ENCODE data around the gene TP53I13. TPM values are rescaled to one million over a fixed set of nuclear protein-coding genes. Genes with fewer than 3 reads are reported as not detected.
A peak's percentile ranks its signal among the peaks of the same experiment; 100 is the strongest.

TP53I13 gene
- total RNA-seq, 6 experiments from 2014 or later = 16.8 to 52.4 (median 38.4) TPM

DNA sequence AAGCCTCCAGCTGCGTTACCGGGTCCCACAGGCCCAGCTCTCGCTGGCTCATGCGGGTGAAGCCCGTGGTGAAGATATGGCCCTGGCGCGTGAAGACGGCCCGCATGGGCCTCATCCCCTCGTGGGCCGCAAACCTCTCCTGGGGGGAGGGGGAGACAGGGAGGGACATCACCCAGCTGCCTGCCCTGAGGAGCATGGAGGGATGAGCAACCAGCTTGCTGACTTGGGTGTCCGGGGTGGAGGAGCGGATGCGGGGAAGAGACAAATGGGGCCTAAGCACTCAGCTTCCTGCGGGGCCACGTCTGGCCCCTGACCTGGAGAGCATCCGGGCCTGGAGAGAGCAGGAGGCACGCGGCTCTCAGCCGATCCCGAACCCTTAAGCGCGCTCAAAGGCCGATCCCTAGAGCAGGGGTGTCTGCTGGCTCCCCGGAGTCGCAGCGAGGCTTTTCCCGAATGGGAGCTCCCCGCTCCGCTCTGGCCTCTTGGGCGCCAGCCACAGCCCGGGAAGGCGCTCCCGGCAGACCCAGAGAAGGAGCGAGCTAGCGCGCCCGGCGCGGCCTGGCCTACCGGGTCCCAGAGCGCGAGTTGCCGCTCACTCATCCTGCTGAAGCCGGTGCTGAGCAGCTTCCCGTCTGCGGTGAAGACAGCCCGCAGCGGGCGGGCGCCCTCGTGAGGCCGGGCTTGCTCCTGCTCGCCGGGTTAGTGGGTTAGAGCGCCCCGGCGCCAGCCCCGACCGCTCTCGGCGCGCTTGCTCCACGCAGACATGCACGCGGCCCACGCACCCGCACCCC is 49.2 kb downstream of the TP53I13 start:
- ATAC-seq (peak; percentile 73 to 81 (median 76)), DNase-seq (peak; percentile 88 to 92 (median 91))
- H3K36me3 ChIP-seq = no peaks in the 10 kb centered on the region
- H3K4me3 ChIP-seq = peak overlapping the region; percentile 36 to 56 (median 40)
- peaks cover 0 to 16% of the 10 kb centered on the region in 2 donors for H3K27me3 ChIP-seq
- H3K27ac ChIP-seq = peak overlapping the region in 1 of 3 donors; percentile 24
- intact Hi-C loops (cut with DNase I) = no loop called here
- WGBS (ENCODE audit: insufficient coverage, low coverage, low lambda C conversion rate, missing lambda C conversion rate) = 1% methylated on average over 20 of the region's 68 CpGs
- H3K9me3 ChIP-seq = no peaks in the 10 kb centered on the region
- H3K4me1 ChIP-seq = peaks cover 0 to 46% (median 17%) of the 10 kb centered on the region in 4 donors
- no peak for TF ChIP-seq POLR2A (IDR thresholded peaks at IDR 0.05)
- TF ChIP-seq, protein P1, sequence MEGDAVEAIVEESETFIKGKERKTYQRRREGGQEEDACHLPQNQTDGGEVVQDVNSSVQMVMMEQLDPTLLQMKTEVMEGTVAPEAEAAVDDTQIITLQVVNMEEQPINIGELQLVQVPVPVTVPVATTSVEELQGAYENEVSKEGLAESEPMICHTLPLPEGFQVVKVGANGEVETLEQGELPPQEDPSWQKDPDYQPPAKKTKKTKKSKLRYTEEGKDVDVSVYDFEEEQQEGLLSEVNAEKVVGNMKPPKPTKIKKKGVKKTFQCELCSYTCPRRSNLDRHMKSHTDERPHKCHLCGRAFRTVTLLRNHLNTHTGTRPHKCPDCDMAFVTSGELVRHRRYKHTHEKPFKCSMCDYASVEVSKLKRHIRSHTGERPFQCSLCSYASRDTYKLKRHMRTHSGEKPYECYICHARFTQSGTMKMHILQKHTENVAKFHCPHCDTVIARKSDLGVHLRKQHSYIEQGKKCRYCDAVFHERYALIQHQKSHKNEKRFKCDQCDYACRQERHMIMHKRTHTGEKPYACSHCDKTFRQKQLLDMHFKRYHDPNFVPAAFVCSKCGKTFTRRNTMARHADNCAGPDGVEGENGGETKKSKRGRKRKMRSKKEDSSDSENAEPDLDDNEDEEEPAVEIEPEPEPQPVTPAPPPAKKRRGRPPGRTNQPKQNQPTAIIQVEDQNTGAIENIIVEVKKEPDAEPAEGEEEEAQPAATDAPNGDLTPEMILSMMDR (IDR thresholded peaks at IDR 0.05) = peak; percentile 73 to 95 (median 91)

GRCh38 chr17:29618272-29619065 is 50.0 kb downstream of the TP53I13 start:
- ATAC-seq (peak in 1 of 4 donors; percentile 0), DNase-seq (no peak)
- H3K9me3 ChIP-seq = no peaks in the 10 kb centered on the region
- peaks cover 0 to 16% of the 10 kb centered on the region in 2 donors for H3K27me3 ChIP-seq
- no peak overlapping the region for H3K27ac ChIP-seq
- WGBS (ENCODE audit: insufficient coverage, low coverage, low lambda C conversion rate, missing lambda C conversion rate) = 60% methylated on average over 1 of the region's 22 CpGs
- TF ChIP-seq, protein P1 (IDR thresholded peaks at IDR 0.05) = peak in 2 of 4 donors; percentile 9 to 10
- TF ChIP-seq POLR2A (IDR thresholded peaks at IDR 0.05) = no peak
- H3K36me3 ChIP-seq = no peaks in the 10 kb centered on the region
- intact Hi-C loops (cut with DNase I) = no loop called here
- H3K4me3 ChIP-seq = peak overlapping the region; percentile 36 to 56 (median 40)
- peaks cover 0 to 46% (median 16%) of the 10 kb centered on the region in 4 donors for H3K4me1 ChIP-seq

GRCh38 chr17:29619251-29619650 is 50.8 kb downstream of the TP53I13 start:
- intact Hi-C loops (cut with DNase I) = no loop called here
- Histone ChIP-seq H3K27me3 (peaks cover 0 to 13% of the 10 kb centered on the region in 2 donors), H3K4me1 (peaks cover 0 to 39% (median 13%) of the 10 kb centered on the region in 4 donors), H3K9me3 (no peaks in the 10 kb centered on the region), H3K4me3 (no peak overlapping the region), H3K27ac (no peak overlapping the region), H3K36me3 (no peaks in the 10 kb centered on the region)
- ATAC-seq = no peak
- TF ChIP-seq, protein P1 (IDR thresholded peaks at IDR 0.05) = no peak
- TF ChIP-seq POLR2A (IDR thresholded peaks at IDR 0.05) = no peak
- no peak for DNase-seq

DNA sequence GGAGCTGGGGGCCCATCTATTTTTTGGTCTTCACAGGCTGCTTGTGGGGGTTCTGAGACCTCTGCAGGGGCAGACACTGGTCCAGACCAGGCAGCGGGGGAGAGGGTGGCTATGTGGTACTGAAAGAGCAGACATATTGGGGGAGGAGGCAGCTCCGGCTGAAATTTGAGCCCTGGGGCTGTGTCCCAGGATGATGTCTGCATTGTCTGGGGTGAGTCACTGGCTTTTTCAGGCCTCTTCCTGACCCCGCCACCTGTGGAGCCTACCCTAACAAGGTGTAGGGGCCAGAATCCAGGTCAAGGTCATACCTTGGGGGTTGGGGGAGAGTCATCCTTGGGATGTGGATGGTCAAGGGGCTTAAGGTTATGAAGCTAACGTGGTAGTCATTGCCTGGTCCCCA is 51.8 kb downstream of the TP53I13 start:
- Histone ChIP-seq H3K36me3 (no peaks in the 10 kb centered on the region), H3K9me3 (no peaks in the 10 kb centered on the region), H3K27ac (no peak overlapping the region), H3K27me3 (peaks cover 0 to 7% of the 10 kb centered on the region in 2 donors), H3K4me1 (peaks cover 0 to 37% (median 13%) of the 10 kb centered on the region in 4 donors), H3K4me3 (no peak overlapping the region)
- ATAC-seq (no peak), DNase-seq (no peak)
- TF ChIP-seq, protein P1 (IDR thresholded peaks at IDR 0.05) = no peak
- no peak for TF ChIP-seq POLR2A (IDR thresholded peaks at IDR 0.05)
- 93% methylated on average over 2 of the region's 4 CpGs for WGBS (ENCODE audit: insufficient coverage, low coverage, low lambda C conversion rate, missing lambda C conversion rate)
- intact Hi-C loops (cut with DNase I) = loop anchor here (10.0 kb wide), 1 partner anchor 155 kb away; no protein-coding TSS in a partner anchor

All from right lobe of liver (tissue), 6 donors.